Renal cortex interstitium (tissue), 3 donors: ENCODE measurements around the gene SPTAN1. TPM values are rescaled to one million over a fixed set of nuclear protein-coding genes. Genes with fewer than 3 reads are reported as not detected.

Source experiments
- polyA plus RNA-seq, 3 donors: library from polyadenylated mRNA; unstranded; fragments of 120-200 nt; gene quantifications; one replicate each; pipeline ENCODE4 v1.2.1, GENCODE V29; 2013; ENCODE audit not compliant: insufficient read length in 3 of 3

SPTAN1 gene
- polyA plus RNA-seq, 3 donors = 329 to 433 (median 374) TPM

Other genes with a start within 250 kb of the SPTAN1 start
- gene TRUB2, start 230.1 kb upstream of the SPTAN1 start, polyA plus RNA-seq = 10 to 100 TPM; 40.0 to 42.5 (median 42.0) TPM
- gene COQ4, start 229.7 kb upstream of the SPTAN1 start, polyA plus RNA-seq = 10 to 100 TPM; 57.3 to 96.9 (median 68.8) TPM
- gene SLC27A4, start 212.1 kb upstream of the SPTAN1 start, polyA plus RNA-seq = 10 to 100 TPM; 15.3 to 22.7 (median 21.7) TPM
- 10 to 100 TPM; 54.6 to 62.9 (median 55.4) TPM for gene URM1, start 181.2 kb upstream of the SPTAN1 start, polyA plus RNA-seq
- 10 to 100 TPM; 30.6 to 48.0 (median 45.5) TPM for gene CERCAM, start 131.7 kb upstream of the SPTAN1 start, polyA plus RNA-seq
- gene ODF2, start 96.6 kb upstream of the SPTAN1 start, polyA plus RNA-seq = 10 to 100 TPM; 46.9 to 51.8 (median 49.9) TPM
- gene GLE1, start 47.9 kb upstream of the SPTAN1 start, polyA plus RNA-seq = 10 to 100 TPM; 28.5 to 33.8 (median 28.9) TPM
- gene DYNC2I2, start 104.3 kb downstream of the SPTAN1 start, polyA plus RNA-seq = 10 to 100 TPM; 51.3 to 81.2 (median 77.3) TPM
- 100 to 1,000 TPM; 503 to 755 (median 654) TPM for gene SET, start 136.6 kb downstream of the SPTAN1 start, polyA plus RNA-seq
- 10 to 100 TPM; 11.6 to 14.0 (median 12.8) TPM for gene PKN3, start 149.9 kb downstream of the SPTAN1 start, polyA plus RNA-seq
- 10 to 100 TPM; 14.8 to 20.5 (median 18.8) TPM for gene ZDHHC12, start 171.5 kb downstream of the SPTAN1 start, polyA plus RNA-seq
- gene ZER1, start 219.3 kb downstream of the SPTAN1 start, polyA plus RNA-seq = 10 to 100 TPM; 30.9 to 39.2 (median 38.0) TPM
- 10 to 100 TPM; 37.2 to 41.6 (median 38.7) TPM for gene TBC1D13, start 234.7 kb downstream of the SPTAN1 start, polyA plus RNA-seq